ENCODE results near the gene TSNAX. TPM values are rescaled to one million over a fixed set of nuclear protein-coding genes. Genes with fewer than 3 reads are reported as not detected.

TSNAX gene
- total RNA-seq, 1 donor from 2014 or later: 55.2 TPM

DNA sequence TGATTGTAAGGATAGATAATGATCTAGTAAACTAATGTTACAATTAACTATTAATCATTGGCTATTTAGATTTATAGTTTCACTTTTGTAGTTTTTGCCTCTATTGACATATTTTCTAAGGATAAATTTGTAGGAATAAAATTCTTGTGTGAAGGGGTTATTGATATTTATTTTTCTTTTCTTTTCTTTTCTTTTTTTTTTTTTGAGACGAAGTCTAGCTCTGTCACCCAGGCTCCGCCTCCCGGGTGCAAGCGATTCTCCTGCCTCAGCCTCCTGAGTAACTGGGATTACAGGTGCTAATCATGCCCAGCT is 74.2 kb downstream of the TSNAX start:
- no peak for DNase-seq

DNA sequence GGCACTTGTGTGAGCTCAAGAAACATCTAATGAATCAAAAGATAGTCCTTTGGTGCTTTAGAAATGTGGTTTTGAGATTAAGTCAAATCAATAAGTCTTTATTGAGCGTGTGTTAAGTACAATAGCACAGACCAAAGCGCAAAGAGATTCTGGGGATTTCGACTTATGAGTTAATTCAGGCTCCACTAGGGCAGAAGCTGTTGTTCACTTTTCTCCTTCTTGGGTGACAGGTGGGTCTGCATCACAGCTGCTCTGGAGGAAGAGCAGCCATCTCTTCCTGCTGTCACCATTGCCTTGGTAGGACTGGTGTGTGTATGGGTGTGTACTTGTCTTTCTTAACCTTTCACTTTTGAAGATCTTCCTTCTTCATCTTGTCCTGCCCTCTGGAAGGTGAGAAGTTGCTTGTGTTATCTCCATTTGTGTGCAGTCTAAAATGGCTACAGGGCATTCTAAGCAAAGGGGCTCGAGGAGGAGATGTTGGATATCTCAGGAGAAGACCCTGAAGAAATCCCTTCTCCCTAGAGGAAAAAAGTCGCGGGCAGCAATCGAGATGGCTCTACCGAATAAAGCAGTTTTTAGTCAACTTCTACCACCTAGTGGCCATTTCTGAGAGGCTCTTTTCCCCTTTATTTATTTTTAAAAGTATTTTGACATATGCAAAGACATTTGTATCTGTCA is 75.3 kb downstream of the TSNAX start:
- peak; percentile 78 for DNase-seq

DNA sequence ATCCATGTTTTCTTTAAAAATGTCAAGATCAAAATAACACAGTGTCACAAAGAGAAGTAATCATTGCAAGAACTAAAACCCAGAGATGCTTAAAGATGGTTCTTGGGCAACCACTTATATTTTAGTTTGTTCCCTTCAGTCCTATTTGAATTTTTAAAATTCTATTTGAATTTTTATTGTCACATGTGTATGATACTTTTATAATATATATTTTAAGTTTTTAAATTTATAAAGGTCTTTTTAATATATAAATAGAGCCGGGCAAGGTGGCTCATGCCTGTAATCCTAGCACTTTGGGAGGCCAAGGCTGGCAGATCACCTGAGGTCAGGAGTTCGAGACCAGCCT is 75.8 kb downstream of the TSNAX start:
- DNase-seq: no peak

DNA sequence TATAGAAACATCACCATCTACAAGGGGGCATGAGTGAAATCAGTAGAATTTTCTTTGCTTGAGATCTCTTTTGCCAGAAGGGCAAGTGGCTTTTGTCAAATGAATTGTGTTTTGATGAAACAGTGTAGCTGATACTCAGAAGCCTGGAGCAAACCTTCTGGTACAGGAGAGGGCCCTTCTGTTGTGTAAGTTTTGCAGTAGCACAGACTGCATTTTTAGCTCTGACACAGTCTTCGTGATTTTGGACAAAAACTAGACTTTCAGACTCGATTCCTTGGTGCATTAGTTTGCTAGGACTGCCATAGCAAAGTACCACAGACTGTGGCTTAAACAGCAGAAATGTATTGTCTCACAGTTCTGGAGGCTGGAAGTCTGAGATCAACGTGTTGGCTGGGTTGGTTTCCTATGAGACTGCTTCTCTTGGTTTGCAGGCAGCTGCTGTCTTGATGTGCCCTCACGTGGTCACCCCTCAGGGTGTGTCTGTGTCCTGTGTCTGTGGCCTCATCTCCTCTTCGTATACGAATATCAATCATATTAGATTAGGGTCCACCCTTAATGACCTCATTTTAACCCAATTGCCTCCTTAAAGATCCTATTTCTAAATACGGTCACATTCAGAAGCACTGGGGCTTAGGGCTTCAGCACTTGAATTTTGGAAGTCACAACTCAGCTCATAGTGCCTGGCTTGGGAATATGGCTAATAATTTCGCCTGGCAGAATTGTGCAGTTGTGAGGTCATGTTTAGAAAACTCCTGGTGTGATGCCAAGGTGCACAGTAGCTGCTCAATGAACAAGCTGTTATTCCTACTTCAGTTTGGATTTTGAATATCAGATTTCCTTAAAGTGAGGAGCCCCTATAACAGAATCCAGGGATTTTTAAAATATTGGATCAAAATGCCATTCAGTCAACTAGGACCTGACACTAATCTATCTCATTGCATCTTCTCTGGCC is 77.0 kb downstream of the TSNAX start:
- no peak for DNase-seq

DNA sequence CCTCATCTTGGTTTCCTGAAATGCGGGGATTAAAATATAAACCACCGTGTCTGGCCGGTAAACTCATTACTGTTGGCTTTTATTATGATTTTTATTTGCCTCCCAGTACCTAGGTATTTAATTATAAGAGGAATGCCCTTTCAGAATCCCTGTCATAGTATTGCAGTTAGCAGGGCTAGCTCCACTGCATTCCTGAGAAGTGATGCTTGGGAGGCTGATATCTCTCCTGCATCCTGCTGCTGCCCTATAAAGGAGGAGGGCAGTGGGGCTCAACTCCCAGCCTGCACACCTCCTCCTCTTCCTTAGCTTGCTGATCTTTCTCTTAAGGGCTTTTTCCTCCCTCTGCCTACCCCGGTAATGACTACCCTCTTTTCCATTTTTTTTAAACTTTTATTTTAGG is 78.2 kb downstream of the TSNAX start:
- no peak for DNase-seq

DNA sequence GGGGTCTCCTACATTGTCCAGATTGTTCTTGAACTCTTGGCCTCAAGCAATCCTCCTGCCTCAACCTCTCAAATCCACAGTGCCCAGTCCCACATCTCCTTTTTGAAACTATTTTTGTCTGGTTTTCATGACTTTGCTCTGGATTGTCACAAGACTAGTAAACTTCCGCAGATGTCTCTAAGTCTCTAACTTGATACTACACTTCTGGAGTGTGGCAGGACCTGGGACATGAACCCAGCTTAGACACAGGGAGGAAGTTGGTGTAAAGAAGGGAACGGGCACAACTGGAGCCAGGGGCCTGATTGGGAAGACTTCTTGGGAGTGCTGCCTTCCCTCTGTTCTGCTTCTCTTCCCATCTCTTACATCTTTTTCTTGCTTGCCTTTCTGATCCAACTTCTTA is 81.9 kb downstream of the TSNAX start:
- no peak for DNase-seq

DNA sequence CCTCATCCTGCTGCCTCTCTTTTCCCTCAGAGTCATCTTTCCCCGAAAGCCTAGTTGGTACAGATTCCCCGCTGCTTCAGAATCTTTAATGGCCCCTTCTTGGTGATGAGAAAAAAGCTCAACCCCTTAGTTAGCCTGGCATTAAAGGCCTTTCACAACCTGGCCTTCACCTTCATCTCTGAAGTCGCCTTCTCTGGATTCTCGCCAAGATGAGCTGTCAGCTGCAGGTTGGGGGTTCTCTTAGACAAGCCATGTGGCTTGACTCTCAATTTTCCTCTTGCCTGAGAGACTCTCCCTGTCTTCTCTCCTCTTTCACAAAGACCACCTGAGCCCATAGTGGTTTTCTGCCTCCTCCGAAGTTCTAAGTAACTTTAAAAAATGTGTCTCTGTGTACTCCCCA is 82.6 kb downstream of the TSNAX start:
- no peak for DNase-seq

DNA sequence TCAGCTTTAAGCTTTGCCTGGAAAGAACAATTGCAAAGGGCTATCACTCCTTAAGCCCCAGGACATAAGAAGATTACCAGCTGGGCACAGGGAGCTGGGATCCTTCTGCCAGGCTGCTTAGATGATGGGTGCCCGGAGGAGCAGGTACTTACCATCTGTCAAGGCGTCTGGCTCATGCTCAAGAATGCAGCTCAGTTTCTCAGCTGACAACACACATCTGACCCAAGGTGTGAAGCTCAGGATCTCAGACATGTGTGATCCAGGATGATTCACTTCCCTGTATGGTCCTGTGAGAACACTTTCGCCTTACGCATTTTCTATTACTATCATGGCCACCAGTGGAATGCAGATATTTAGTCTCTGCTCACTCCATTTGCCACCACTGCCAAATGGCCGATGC is 83.4 kb downstream of the TSNAX start:
- no peak for DNase-seq

DNA sequence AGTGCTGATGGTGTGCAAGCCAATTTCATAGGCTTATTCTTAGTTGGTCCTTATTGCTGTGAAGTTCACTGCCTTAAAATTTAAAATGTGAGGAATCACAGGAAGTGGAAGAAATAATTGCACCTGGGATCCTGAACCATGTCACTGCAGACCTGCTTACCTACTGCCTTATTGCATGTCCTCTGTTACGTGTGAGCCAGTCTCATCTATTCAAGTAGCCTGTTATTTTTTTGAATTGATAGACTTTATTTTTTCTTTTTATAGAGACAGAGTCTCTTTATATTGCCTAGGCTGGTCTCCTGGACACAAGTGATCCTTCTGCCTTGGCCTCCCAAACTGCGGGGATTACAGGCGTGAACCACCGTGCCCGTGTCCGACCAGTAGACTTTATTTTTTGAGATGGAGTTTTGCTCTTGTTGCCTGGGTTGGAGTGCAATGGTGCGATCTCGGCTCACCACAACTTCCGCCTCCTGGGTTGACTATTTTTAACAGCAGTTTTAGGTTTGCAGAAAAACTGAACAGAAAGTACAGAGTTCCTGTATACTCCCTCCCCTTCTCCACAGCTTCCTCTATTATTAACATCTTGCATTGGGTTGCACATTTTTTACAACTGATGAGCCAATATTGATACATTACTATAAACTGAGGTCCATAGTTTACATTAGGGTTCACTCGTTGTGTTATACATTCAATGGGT is 84.1 kb downstream of the TSNAX start:
- no peak for DNase-seq

DNA sequence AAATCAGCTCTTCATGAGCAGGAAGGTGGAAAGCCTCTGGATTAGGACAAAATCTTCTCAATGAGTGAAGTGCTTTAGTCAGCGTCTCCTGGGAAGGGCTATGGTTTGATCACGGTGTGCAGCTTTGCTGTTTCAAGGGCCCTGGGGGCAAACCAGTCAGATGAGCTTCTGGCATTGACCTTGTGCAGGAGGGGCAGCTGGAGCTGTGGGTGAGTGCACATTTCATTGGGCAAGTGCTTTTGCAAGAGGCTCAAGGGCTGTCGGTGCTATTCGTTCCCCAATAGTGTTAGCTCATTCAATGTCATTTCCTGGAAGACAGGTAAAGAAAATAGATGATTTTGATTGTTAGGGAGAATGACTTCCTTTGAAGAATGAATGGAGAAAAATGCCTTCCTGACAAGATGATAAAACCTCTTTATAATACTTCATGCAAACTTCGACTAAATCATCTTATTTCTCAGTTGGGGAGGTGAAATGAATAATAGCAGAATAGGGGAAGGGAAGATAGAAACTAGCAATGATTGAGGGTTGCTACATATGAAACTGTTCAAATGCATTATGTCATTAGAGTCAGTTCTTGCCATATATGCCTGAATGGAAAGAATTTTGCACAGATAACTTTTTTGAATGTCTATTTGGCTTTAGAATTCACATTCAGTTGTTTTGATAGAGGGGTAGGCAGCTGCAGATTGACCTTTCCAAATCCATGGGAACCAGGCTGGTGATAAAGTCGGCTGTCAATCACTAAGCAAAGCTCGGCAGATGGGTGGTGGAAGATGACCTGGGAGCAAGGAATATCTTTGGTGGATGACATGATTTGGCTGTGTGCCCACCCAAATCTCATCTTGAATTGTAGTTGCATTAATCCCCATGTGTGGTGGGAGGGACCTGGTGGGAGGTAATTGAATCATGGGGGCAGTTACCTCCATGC is 85.2 kb downstream of the TSNAX start:
- no peak for DNase-seq

Other genes with a start within 250 kb of the TSNAX start
- gene EXOC8, start 190.8 kb upstream of the TSNAX start, total RNA-seq: 21.7 TPM
- gene SPRTN, start 190.4 kb upstream of the TSNAX start, total RNA-seq: 10.9 TPM
- gene EGLN1, start 106.4 kb upstream of the TSNAX start, total RNA-seq: 91.9 TPM
- 24.3 TPM for gene DISC1, start 98.1 kb downstream of the TSNAX start, total RNA-seq